ENCODE measurements around the gene ME2.
"Not testable (repeated sequence)": the region's sequence is repeated elsewhere in the genome, so short reads cannot be mapped to it uniquely, and the experiment has no call there.

Gene ME2

GRCh38 chr18:50981381-50981780 lies 102.5 kb downstream of the ME2 start:
- no peak for FAIRE-seq

GRCh38 chr18:50982086-50982801 lies 103.3 kb downstream of the ME2 start:
- no peak for FAIRE-seq

DNA sequence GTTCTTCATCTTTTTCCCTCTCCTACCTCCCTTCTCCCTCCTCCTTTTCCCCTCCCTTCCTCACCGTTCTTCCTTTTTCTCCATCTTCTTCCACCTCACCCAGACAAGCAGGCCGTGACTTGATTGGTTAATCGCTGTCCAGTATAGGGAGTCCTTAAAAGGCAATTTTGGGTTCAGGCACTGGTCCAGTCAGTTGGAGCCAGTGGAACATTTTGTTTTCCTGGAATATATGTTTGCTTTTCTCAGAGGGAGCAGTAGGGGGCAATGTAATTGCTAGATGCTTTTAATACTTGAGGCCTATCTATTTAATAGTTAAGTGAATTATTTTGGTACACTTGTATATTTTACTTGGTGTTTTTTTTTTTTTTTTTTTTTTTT lies 103.9 kb downstream of the ME2 start:
- no peak for FAIRE-seq

DNA sequence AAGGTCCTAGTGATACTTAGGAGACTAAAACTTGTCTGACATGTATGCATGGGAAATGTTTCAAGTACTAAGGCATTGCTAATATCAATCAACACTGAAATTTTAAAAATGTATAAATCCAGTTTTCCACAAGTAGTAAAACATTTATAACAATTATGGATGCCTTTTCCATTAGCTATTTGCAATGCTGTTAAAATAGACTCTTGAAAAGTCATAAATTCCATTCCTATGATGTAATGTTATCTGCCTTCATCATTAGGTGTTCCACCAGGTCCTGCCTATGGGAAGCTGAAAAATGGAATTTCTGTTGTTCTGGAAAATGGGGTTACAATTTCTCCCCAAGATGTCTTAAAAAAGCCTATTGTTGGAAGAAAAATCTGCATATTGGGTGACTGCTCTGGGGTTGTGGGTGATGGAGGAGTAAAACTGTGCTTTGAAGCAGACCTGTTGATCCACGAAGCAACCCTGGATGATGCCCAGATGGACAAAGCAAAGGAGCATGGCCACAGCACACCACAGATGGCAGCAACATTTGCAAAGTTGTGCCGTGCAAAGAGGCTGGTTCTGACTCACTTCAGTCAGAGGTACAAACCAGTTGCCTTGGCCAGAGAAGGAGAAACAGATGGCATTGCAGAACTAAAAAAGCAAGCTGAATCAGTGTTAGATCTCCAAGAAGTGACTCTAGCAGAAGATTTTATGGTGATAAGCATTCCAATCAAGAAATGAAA lies 107.6 kb downstream of the ME2 start:
- FAIRE-seq, result no peak

DNA sequence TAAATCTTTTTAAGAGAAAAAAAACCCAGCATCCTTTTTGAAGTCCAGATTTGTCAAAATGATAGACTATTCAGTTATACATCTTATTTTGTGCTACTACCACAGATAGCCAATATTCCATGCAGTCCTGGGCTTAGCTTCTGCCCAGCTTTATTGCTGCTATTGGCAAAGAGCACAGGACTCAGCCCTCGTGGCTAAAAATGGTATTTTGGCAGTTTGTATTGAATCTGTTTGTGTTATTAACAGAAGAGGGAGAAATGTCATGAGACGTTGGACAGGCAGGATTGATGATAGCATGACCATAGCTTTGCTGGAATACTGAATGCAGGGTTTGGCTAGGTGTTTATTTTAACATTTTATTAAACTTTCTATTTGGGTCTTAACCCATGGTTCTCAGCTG lies 108.3 kb downstream of the ME2 start:
- no peak for FAIRE-seq

DNA sequence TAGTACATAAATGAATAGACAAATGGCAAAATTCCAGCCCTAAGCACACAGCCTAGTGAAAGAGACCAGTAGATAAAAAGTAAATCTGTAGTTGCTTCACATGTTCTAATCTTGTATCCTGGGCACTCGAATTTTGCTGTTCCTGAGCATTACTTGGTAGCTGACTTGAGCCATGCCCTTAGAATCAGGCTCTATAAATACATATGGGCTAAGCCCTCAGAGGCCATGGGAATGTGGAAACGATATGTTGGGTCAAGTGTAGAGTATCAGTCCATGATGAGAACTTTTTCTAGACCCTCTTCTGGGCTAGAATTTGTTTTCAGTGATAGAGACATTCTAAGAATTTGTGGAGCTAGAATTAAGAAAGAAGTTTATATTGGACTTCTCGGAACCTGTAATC lies 110.8 kb downstream of the ME2 start:
- FAIRE-seq, result no peak

DNA sequence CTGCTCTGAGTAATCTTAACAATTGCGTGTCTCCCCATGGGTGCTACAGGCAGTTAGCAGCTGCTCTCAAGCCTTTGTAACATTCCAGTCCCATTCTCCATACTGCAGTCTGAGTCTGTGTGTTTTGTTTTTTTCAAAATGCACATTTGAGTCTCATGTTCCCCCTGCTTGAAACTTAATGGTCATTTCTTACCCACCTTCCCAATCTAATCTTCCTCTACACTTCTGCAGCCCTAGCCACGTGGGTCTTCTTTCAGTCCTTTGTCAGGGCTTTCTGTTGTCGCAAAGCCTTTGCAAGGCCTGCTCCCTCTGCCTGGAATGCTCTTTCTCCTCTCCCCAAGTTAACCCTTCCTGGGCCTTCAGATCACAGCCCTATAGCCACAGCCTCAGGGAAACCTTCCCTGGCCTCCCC lies 113.4 kb downstream of the ME2 start:
- FAIRE-seq, result no peak

GRCh38 chr18:50994031-50994430 lies 115.1 kb downstream of the ME2 start:
- FAIRE-seq, result no peak

DNA sequence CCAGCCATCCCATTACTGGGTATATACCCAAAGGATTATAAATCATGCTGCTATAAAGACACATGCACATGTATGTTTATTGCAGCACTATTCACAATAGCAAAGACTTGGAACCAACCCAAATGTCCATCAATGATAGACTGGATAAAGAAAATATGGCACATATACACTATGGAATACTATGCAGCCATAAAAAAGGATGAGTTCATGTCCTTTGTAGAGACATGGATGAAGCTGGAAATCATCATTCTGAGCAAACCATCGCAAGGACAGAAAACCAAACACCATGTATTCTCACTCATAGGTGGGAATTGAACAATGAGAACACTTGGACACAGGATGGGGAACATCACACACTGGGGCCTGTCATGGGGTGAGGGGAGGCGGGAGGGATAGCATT lies 124.3 kb downstream of the ME2 start:
- FAIRE-seq, result not testable (repeated sequence)

Measured in colon (tissue), 2 donors.